22Rv1 (cell line): ENCODE results near the gene TEKTIP1.

Experiments used
- H3K27ac ChIP-seq: fragments of 450-650 bp; 2 replicates; pipeline ENCODE4 v1.5.1; 2017
- ZFX ChIP-seq: fragments of 450-650 bp; IDR thresholded peaks from 2 replicates; pipeline ENCODE4 v1.6.1; 2017; ENCODE audit warnings: antibody characterized with exemption, borderline replicate concordance
- TF ChIP-seq, protein P1 (sequence below): fragments of 450-650 bp; IDR thresholded peaks from 2 replicates; pipeline ENCODE4 v1.5.1; 2017; ENCODE audit warnings: mild to moderate bottlenecking

Gene TEKTIP1

GRCh38 chr19:3533033-3533432 lies 5.9 kb upstream of the TEKTIP1 start:
- H3K27ac ChIP-seq = no peak overlapping the region
- TF ChIP-seq ZFX = no peak
- TF ChIP-seq, protein P1, sequence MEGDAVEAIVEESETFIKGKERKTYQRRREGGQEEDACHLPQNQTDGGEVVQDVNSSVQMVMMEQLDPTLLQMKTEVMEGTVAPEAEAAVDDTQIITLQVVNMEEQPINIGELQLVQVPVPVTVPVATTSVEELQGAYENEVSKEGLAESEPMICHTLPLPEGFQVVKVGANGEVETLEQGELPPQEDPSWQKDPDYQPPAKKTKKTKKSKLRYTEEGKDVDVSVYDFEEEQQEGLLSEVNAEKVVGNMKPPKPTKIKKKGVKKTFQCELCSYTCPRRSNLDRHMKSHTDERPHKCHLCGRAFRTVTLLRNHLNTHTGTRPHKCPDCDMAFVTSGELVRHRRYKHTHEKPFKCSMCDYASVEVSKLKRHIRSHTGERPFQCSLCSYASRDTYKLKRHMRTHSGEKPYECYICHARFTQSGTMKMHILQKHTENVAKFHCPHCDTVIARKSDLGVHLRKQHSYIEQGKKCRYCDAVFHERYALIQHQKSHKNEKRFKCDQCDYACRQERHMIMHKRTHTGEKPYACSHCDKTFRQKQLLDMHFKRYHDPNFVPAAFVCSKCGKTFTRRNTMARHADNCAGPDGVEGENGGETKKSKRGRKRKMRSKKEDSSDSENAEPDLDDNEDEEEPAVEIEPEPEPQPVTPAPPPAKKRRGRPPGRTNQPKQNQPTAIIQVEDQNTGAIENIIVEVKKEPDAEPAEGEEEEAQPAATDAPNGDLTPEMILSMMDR = no peak

GRCh38 chr19:3533563-3534216 lies 5.3 kb upstream of the TEKTIP1 start:
- TF ChIP-seq, protein P1 = no peak
- TF ChIP-seq ZFX = no peak
- no peak overlapping the region for H3K27ac ChIP-seq

DNA sequence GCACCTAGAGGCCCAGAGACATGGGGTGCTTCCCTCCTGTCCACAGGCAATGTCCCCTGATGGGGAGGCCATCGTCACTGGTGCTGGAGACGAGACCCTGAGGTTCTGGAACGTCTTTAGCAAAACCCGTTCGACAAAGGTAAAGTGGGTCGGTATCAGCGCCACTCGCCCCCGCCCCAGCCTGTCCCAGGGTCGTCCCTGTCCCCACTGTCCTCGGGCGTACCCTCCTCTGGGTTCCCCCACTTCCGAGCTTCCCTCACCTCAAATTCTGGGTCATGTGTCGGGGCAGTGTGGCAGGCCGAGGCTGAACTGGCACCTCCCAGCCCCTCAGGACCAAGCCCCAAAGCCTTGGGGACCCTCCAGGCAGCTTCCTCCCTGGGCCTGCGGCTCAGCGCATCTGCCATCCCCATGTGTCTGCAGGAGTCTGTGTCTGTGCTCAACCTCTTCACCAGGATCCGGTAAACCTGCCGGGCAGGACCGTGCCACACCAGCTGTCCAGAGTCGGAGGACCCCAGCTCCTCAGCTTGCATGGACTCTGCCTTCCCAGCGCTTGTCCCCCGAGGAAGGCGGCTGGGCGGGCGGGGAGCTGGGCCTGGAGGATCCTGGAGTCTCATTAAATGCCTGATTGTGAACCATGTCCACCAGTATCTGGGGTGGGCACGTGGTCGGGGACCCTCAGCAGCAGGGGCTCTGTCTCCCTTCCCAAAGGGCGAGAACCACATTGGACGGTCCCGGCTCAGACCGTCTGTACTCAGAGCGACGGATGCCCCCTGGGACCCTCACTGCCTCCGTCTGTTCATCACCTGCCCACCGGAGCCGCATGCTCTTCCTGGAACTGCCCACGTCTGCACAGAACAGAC lies 4.4 kb upstream of the TEKTIP1 start:
- no peak for TF ChIP-seq ZFX
- TF ChIP-seq, protein P1 = no peak
- no peak overlapping the region for H3K27ac ChIP-seq

- TF ChIP-seq ZFX = no peak
- TF ChIP-seq, protein P1 = no peak
- H3K27ac ChIP-seq = peak overlapping the region; percentile 18; the same call in 1 of the 2 replicates
Measured at GRCh38 chr19:3535235-3535535, 3.8 kb upstream of the TEKTIP1 start.

DNA sequence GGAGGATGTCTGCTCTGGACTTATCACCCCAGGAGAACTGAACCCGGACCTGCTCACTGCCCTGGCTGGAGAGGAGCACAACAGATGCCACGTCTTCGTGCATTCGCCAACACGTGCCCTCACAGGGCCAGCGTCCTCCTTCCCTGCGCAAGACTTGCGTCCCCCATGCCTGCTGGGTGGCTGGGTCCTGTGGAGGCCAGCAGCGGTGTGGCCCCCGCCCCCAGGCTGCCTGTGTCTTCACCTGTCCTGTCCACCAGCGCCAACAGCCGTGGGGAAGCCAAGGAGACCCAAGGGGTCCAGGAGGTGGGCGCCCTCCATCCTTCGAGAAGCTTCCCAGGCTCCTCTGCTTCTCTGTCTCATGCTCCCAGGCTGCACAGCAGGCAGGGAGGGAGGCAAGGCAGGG lies 3.4 kb upstream of the TEKTIP1 start:
- TF ChIP-seq, protein P1 = no peak
- TF ChIP-seq ZFX = no peak
- peak overlapping the region; percentile 18; the same call in 1 of the 2 replicates for H3K27ac ChIP-seq

DNA sequence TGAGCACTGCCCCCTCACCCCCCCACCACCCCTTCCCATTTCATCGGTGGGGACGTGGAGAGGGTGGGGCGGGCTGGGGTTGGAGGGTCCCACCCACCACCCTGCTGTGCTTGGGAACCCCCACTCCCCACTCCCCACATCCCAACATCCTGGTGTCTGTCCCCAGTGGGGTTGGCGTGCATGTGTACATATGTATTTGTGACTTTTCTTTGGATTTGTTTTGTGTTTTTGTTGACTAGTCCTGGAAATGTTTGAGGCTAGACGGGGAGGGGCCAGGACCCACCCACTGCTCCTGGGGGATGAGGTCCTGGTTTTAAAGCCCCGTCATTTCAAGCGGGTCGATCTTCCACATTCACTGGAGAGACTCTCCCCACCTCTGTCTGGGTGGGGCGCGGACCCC lies 3.0 kb upstream of the TEKTIP1 start:
- no peak for TF ChIP-seq ZFX
- TF ChIP-seq, protein P1 = no peak
- peak overlapping the region; percentile 18; the same call in 1 of the 2 replicates for H3K27ac ChIP-seq
